Endothelial cell of umbilical vein (primary cell): ENCODE data around the gene PDE6C. TPM values are rescaled to one million over a fixed set of nuclear protein-coding genes. Genes with fewer than 3 reads are reported as not detected.

ENCODE experiments used
- BruUV-seq: library from RNA; stranded (reverse); fragments of 400-500 nt; replicated peaks from 2 replicates; lab custom pipeline; 2021; lab: Mats Ljungman, UMichigan
- CTCF ChIA-PET: fragments of 300-600, 350-600 bp; sonication (Branson Sonifier 250); formaldehyde crosslinking; loops from one replicate; lab custom pipeline; 2021; ENCODE audit warnings: antibody characterized with exemption, inconsistent platforms; lab: Charles Lee
- POLR2A ChIA-PET: fragments of 300-600, 350-600 bp; sonication (Branson Sonifier 250); formaldehyde crosslinking; loops from one replicate; lab custom pipeline; 2021; ENCODE audit warnings: antibody characterized with exemption, inconsistent platforms; lab: Charles Lee
- DNase-seq: peaks from one replicate; pipeline ENCODE4 v3.0.0-alpha.2; 2011; ENCODE audit warnings: low read depth, low spot score
- FAIRE-seq: peaks from 2 replicates; lab custom pipeline; 2011; peaks lifted over from hg19 to GRCh38; lab: Jason Lieb, UNC
- H2AFZ ChIP-seq: 2 replicates; pipeline ENCODE4 v1.6.0; 2012; ENCODE audit warnings: low read depth, low read length, control low read depth, inconsistent platforms
- H3K27ac ChIP-seq: 2 replicates; pipeline ENCODE4 v1.5.1; 2011; ENCODE audit warnings: low read depth, mild to moderate bottlenecking, control low read depth, low read length, moderate library complexity; ENCODE audit not compliant: insufficient read depth
- H3K27me3 ChIP-seq, 2 experiments: 2 replicates each; pipeline versions ENCODE4 v1.6.0 to v1.6.1; 2011; ENCODE audit warnings: low read length in 2 of 2, mixed read lengths in 1 of 2; ENCODE audit not compliant: control insufficient read depth in 2 of 2, insufficient read depth in 2 of 2
- H3K36me3 ChIP-seq, 2 experiments: 2 replicates in 1 of 2; 3 replicates in 1 of 2; pipeline ENCODE4 v1.5.1; 2011; ENCODE audit warnings: low read length in 2 of 2, mild to moderate bottlenecking in 1 of 2, moderate library complexity in 1 of 2; ENCODE audit not compliant: control insufficient read depth in 2 of 2, insufficient read depth in 2 of 2; ENCODE audit errors: extremely low read depth in 1 of 2
- H3K4me1 ChIP-seq: 3 replicates; pipeline ENCODE4 v1.5.1; 2011; ENCODE audit warnings: mild to moderate bottlenecking, low read length; ENCODE audit not compliant: control insufficient read depth, insufficient read depth; ENCODE audit errors: extremely low read depth
- H3K4me2 ChIP-seq: 2 replicates; pipeline ENCODE4 v1.6.1; 2011; ENCODE audit warnings: low read length, control low read depth, mixed read lengths; ENCODE audit not compliant: insufficient read depth
- H3K4me3 ChIP-seq, 3 experiments: fragments of 200-600 bp in 1 of 3; sonication (generic), shearing (Covaris generic) in 1 of 3; replicated peaks in 1 of 3; 2 replicates each; pipeline ENCODE4 v1.5.1; 2011 to 2016; ENCODE audit warnings: control low read depth in 3 of 3, low read length in 3 of 3, mild to moderate bottlenecking in 2 of 3, inconsistent platforms in 1 of 3, low read depth in 1 of 3, moderate library complexity in 1 of 3; ENCODE audit not compliant: insufficient read depth in 1 of 3
- H3K79me2 ChIP-seq: 2 replicates; pipeline ENCODE4 v1.6.0; 2012; ENCODE audit warnings: low read length, inconsistent platforms; ENCODE audit not compliant: control insufficient read depth, insufficient read depth
- H3K9ac ChIP-seq: replicated peaks from 2 replicates; pipeline ENCODE3; 2011; ENCODE audit warnings: low read length, control low read depth; ENCODE audit not compliant: insufficient read depth; ENCODE audit errors: extremely low read depth
- H3K9me1 ChIP-seq: replicated peaks from 3 replicates; pipeline ENCODE4 v1.6.0; 2011; ENCODE audit warnings: mild to moderate bottlenecking, low read length; ENCODE audit not compliant: control insufficient read depth, insufficient read depth; ENCODE audit errors: extremely low read depth
- H3K9me3 ChIP-seq: replicated peaks from 2 replicates; pipeline ENCODE4 v1.5.1; 2012; ENCODE audit warnings: low read length, inconsistent platforms; ENCODE audit not compliant: control insufficient read depth, insufficient read depth
- H4K20me1 ChIP-seq: replicated peaks from 2 replicates; pipeline ENCODE3; 2011; ENCODE audit warnings: mild to moderate bottlenecking, low read length; ENCODE audit not compliant: control insufficient read depth, insufficient read depth; ENCODE audit errors: extremely low read depth
- EZH2 ChIP-seq: IDR thresholded peaks from 2 replicates; pipeline ENCODE4 v1.6.1; 2012; ENCODE audit warnings: borderline replicate concordance, low read depth, mild to moderate bottlenecking, moderate library complexity, low read length, inconsistent platforms; ENCODE audit not compliant: severe bottlenecking
- FOS ChIP-seq: IDR thresholded peaks from 2 replicates; pipeline ENCODE4 v1.6.1; 2011; ENCODE audit warnings: mild to moderate bottlenecking, low read length, moderate library complexity, borderline replicate concordance; ENCODE audit not compliant: insufficient read depth
- GATA2 ChIP-seq: IDR thresholded peaks from 2 replicates; pipeline ENCODE4 v1.7.0; 2011; ENCODE audit warnings: low read depth, mild to moderate bottlenecking, moderate library complexity, mixed read lengths, low read length; ENCODE audit not compliant: insufficient read length, insufficient read depth
- JUN ChIP-seq: IDR thresholded peaks from 2 replicates; pipeline ENCODE4 v1.6.1; 2011; ENCODE audit warnings: borderline replicate concordance, low read depth; ENCODE audit not compliant: insufficient read length, insufficient read depth
- POLR2A ChIP-seq: IDR thresholded peaks from 2 replicates; pipeline ENCODE4 v1.6.1; 2012; ENCODE audit warnings: low read depth, mild to moderate bottlenecking, control low read depth, low read length
- POLR2AphosphoS5 ChIP-seq: IDR thresholded peaks from 2 replicates; pipeline ENCODE4 v1.6.1; 2012; ENCODE audit warnings: low read depth, mild to moderate bottlenecking, control low read depth, low read length, moderate library complexity; ENCODE audit not compliant: insufficient read depth
- dilution Hi-C: fragments of 300-500 bp; cut with MboI; formaldehyde crosslinking; loops from one replicate; pipeline ENCODE4 v1.15.0; 2019; ENCODE audit warnings: low sequenced_read_pairs; ENCODE audit not compliant: extremely low pct_ligation_motif_present
- intact Hi-C: fragments of 100-400 bp; cut with micrococcal nuclease; formaldehyde crosslinking; loops from one replicate; pipeline ENCODE4 v1.10.0; 2022
- polyA plus RNA-seq, 4 experiments: library from polyadenylated mRNA; depleted of rRNA in 3 of 4; stranded (reverse) in 3 of 4; unstranded in 1 of 4; fragments of >200 nt; gene quantifications; 2 replicates each; pipeline versions ENCODE4 v1.2.1 to v1.2.3, GENCODE V29; 2011 to 2012; ENCODE audit warnings: missing spikeins in 1 of 4
- total RNA-seq: library from RNA; stranded (reverse); gene quantifications from 2 replicates; pipeline ENCODE4 v1.2.3, GENCODE V29; 2021
- TF ChIP-seq, protein P1 (sequence below), 2 donors: IDR thresholded peaks; 1 replicate in 1 of 2; 2 replicates in 1 of 2; pipeline ENCODE4 v1.5.1; 2011; ENCODE audit warnings: low read length in 2 of 2, mild to moderate bottlenecking in 2 of 2, moderate library complexity in 2 of 2, control low read depth in 1 of 2, inconsistent platforms in 1 of 2, low read depth in 1 of 2; ENCODE audit not compliant: insufficient read depth in 1 of 2; ENCODE audit errors: extremely low read depth in 1 of 2
- TF ChIP-seq, protein P2 (sequence below): IDR thresholded peaks from 2 replicates; pipeline ENCODE4 v1.6.1; 2011; ENCODE audit not compliant: insufficient read depth, insufficient read length

The PDE6C gene
- total and polyA plus RNA-seq, 2 donors (not counting 3 experiments of a cell fraction or from before 2014, with no cell fraction given) = not detected

DNA sequence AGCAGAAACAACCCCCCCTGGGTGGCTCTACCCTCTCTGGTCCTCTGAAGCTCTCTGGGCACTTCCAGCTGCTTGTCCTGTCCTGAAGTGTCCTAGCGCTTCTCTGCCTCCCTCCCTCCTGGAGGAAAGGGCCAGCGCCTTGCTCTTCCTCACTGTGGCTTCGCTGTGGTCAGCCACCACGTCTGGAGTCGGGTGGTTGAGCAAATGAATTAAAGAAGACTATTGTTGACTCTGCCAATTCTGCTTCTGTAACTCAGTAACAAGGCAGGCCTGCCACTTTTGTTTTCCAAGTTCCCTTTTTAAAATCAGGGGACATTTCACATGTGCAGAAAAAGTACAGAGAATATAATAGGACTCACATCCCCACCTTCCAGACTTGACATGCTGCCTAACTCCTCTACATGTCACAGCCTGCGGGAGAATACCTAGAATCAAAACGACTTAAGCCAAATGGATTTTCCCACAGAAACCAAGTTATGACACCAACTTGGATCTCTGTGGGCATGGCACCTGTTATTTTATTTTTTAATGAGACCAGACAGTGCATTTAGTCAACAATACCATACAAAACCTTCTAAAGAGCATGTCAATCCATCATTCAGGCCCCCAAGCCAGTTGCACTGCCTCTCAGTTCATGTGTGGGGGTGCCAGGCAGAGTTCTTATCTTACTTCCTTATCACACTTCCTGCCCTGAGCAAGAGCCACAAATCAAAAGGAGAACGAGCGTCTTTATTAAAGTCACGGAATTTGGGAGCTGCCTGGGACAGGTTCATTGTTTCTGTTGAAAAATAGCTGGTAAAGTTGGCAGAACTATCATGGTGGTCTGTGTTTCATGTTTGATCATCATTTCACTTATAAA is 39.1 kb upstream of the PDE6C start:
- H3K4me1 ChIP-seq = peaks cover 3% of the 10 kb centered on the region
- no peaks in the 10 kb centered on the region for H3K9me1 ChIP-seq
- H3K36me3 ChIP-seq = no peaks in the 10 kb centered on the region
- no peak overlapping the region for H3K4me3 ChIP-seq
- no TSS peak for BruUV-seq
- ChIA-PET POLR2A (no interaction called here), CTCF (interaction anchor here (1.3 kb wide), 1 partner anchor 10 kb away, joined by 3 read pairs; no protein-coding TSS in a partner anchor)
- H3K27ac ChIP-seq = no peak overlapping the region
- H2AFZ ChIP-seq = no peak overlapping the region
- H3K79me2 ChIP-seq = no peaks in the 10 kb centered on the region
- no peaks in the 10 kb centered on the region for H4K20me1 ChIP-seq
- TF ChIP-seq, protein P1, sequence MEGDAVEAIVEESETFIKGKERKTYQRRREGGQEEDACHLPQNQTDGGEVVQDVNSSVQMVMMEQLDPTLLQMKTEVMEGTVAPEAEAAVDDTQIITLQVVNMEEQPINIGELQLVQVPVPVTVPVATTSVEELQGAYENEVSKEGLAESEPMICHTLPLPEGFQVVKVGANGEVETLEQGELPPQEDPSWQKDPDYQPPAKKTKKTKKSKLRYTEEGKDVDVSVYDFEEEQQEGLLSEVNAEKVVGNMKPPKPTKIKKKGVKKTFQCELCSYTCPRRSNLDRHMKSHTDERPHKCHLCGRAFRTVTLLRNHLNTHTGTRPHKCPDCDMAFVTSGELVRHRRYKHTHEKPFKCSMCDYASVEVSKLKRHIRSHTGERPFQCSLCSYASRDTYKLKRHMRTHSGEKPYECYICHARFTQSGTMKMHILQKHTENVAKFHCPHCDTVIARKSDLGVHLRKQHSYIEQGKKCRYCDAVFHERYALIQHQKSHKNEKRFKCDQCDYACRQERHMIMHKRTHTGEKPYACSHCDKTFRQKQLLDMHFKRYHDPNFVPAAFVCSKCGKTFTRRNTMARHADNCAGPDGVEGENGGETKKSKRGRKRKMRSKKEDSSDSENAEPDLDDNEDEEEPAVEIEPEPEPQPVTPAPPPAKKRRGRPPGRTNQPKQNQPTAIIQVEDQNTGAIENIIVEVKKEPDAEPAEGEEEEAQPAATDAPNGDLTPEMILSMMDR (IDR thresholded peaks at IDR 0.05; ENCODE audit: extremely low read depth in 1 of 2, insufficient read depth in 1 of 2, low read depth in 1 of 2, low read length in 2 of 2) = no peak
- TF ChIP-seq EZH2 = peak; percentile 46
- peak; percentile 71 for TF ChIP-seq GATA2
- TF ChIP-seq FOS = no peak
- TF ChIP-seq JUN = no peak
- no peak for TF ChIP-seq POLR2A
- no peak for TF ChIP-seq POLR2AphosphoS5
- TF ChIP-seq, protein P2, sequence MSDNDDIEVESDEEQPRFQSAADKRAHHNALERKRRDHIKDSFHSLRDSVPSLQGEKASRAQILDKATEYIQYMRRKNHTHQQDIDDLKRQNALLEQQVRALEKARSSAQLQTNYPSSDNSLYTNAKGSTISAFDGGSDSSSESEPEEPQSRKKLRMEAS = no peak
- no peak overlapping the region for H3K9ac ChIP-seq
- intact Hi-C loops (no loop called here), dilution Hi-C loops (no loop called here)
- FAIRE-seq (no peak), DNase-seq (no peak)
- H3K4me2 ChIP-seq = no peak overlapping the region
- H3K9me3 ChIP-seq = no peaks in the 10 kb centered on the region
- peaks cover 29% of the 10 kb centered on the region in 2 experiments for H3K27me3 ChIP-seq
